Cerebellar cortex (tissue), 1 donor: ENCODE measurements around the gene CEP43.

Source experiments
- DNase-seq: peaks from one replicate; pipeline ENCODE4 v3.0.0-alpha.2; 2015; ENCODE audit warnings: low spot score

CEP43 gene

GRCh38 chr6:167013946-167014345 lies 14.7 kb downstream of the CEP43 start:
- DNase-seq: no peak

- DNase-seq: no peak
Observed at GRCh38 chr6:167015302-167015701, 16.1 kb downstream of the CEP43 start.

- no peak for DNase-seq
Observed at GRCh38 chr6:167020206-167020605, 21.0 kb downstream of the CEP43 start.

- no peak for DNase-seq
Observed at GRCh38 chr6:167027308-167027707, 28.1 kb downstream of the CEP43 start.

- DNase-seq: no peak
Observed at GRCh38 chr6:167027772-167028171, 28.6 kb downstream of the CEP43 start.

GRCh38 chr6:167030222-167031072 lies 31.2 kb downstream of the CEP43 start:
- DNase-seq: no peak

- DNase-seq: no peak
Observed at GRCh38 chr6:167031082-167031709, 32.0 kb downstream of the CEP43 start.

GRCh38 chr6:167034056-167034455 lies 34.9 kb downstream of the CEP43 start:
- DNase-seq: no peak

GRCh38 chr6:167037762-167038161 lies 38.6 kb downstream of the CEP43 start:
- DNase-seq: no peak

GRCh38 chr6:167044696-167045095 lies 45.5 kb downstream of the CEP43 start:
- DNase-seq: no peak

DNA sequence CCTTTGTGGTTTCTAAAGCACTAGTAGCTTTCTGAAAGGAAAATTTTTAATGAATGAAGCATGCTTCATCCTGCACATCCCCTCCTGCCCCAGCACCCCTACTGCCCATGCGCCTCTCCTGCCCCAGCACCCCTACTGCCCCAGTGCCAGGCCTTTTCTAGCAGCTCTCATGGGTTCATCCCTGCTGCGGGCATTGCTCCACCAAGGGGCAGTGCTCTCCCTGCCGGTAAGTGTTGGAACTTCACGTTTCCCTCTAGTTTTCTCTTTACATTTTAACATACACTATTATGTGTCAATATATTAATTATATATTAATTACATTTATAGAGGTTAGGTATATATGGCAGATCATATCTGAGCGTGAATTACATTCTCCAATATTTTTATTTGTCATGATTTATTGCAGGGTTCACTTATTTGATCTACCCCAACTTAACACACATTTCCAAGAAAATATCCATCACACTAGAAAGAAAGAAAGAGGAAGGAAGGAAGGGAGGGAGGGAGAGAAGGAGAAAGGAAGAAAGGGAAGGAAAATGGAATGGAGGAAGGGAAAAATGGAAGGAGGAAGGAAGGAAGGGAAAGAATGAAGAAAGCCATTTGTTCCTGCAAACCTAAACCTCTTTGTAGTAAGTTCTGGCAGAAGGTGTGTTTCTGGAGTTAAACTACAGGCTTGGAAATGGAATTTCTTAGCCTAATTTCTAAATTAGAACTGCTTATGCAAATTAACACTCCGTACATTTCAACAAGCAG lies 46.8 kb downstream of the CEP43 start:
- peak; percentile 8 for DNase-seq

- DNase-seq: no peak
Observed at GRCh38 chr6:167046861-167047495, 47.8 kb downstream of the CEP43 start.

DNA sequence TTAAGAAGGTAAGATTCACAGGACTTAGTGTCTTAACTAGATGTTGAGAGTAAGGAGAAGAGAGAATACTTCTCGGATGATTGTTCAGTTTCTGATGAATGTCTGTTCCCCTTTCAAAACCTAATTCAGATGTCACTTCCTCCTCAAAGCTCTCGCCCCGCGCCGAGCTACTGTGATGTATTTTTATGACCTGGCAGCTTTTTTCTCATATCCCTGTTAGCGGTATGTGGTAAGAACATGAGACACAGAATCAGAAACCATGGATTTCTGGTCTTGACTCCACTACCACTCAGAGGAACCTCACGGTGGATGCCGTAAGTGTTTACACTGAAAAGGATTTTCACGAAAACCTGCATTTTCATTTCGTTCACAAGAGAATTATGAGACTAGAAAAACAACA lies 48.4 kb downstream of the CEP43 start:
- DNase-seq: no peak
